ENCODE results near the gene C9orf57. TPM values are rescaled to one million over a fixed set of nuclear protein-coding genes. Genes with fewer than 3 reads are reported as not detected.

Gene C9orf57
- total and polyA plus RNA-seq, 5 donors from 2014 or later: not detected

DNA sequence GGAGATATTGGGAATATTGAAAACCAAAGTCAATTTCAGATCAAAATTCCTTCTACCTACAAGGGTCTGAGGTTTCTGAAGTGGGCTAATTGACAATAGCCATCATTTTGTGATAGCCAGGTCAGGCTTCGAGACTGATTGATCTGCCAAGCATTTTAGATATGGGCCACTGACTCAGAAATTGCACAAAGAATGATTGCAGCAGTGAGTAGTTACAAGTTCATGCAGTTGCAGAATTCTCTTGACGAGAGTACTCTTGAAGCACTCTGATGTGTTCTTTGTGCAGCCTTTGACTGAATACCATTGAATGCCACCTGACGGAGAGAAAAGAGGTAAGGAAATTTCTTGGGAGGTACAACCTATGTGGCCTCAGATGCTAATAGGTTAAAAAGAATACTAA is 8.3 kb downstream of the C9orf57 start:
- Mint-ChIP-seq H3K9me3 (peaks cover 0 to 1% (median 0%) of the 10 kb centered on the region in 7 donors), H3K36me3 (no peaks in the 10 kb centered on the region), H3K4me1 (no peaks in the 10 kb centered on the region), H3K4me3 (no peak overlapping the region), H3K27ac (no peak overlapping the region), H3K27me3 (peaks cover 21% of the 10 kb centered on the region)
- Histone ChIP-seq H3K27me3 (ENCODE audit: control insufficient read depth, insufficient read depth, low read length) (no peaks in the 10 kb centered on the region), H3K4me1 (ENCODE audit: control insufficient read depth, insufficient read depth, low read length, poor library complexity, severe bottlenecking) (no peaks in the 10 kb centered on the region), H3K27ac (ENCODE audit: insufficient read depth, low read length, poor library complexity, severe bottlenecking) (no peak overlapping the region), H3K9me3 (ENCODE audit: control insufficient read depth in 2 of 2, low read length in 2 of 2) (no peaks in the 10 kb centered on the region), H3K4me3 (ENCODE audit: low read depth, low read length) (no peak overlapping the region), H3K36me3 (ENCODE audit: control insufficient read depth, insufficient read depth, low read length) (no peaks in the 10 kb centered on the region)
- ATAC-seq (ENCODE audit: low read depth in 2 of 2) (no peak), DNase-seq (no peak)

- H3K27me3 ChIP-seq (ENCODE audit: control insufficient read depth, insufficient read depth, low read length): no peaks in the 10 kb centered on the region
- no peaks in the 10 kb centered on the region for H3K36me3 Mint-ChIP-seq
- no peak overlapping the region for H3K4me3 ChIP-seq (ENCODE audit: low read depth, low read length)
- H3K27ac Mint-ChIP-seq: no peak overlapping the region
- DNase-seq (no peak), ATAC-seq (ENCODE audit: low read depth in 2 of 2) (no peak)
- peaks cover 0 to 1% (median 0%) of the 10 kb centered on the region in 7 donors for H3K9me3 Mint-ChIP-seq
- H3K4me1 ChIP-seq (ENCODE audit: control insufficient read depth, insufficient read depth, low read length, poor library complexity, severe bottlenecking): no peaks in the 10 kb centered on the region
- H3K9me3 ChIP-seq (ENCODE audit: control insufficient read depth in 2 of 2, low read length in 2 of 2): no peaks in the 10 kb centered on the region
- H3K27ac ChIP-seq (ENCODE audit: insufficient read depth, low read length, poor library complexity, severe bottlenecking): no peak overlapping the region
- H3K4me3 Mint-ChIP-seq: no peak overlapping the region
- peaks cover 10% of the 10 kb centered on the region for H3K27me3 Mint-ChIP-seq
- no peaks in the 10 kb centered on the region for H3K4me1 Mint-ChIP-seq
- H3K36me3 ChIP-seq (ENCODE audit: control insufficient read depth, insufficient read depth, low read length): no peaks in the 10 kb centered on the region
These were observed 11.6 kb downstream of the C9orf57 start for GRCh38 chr9:72048850-72049249.

DNA sequence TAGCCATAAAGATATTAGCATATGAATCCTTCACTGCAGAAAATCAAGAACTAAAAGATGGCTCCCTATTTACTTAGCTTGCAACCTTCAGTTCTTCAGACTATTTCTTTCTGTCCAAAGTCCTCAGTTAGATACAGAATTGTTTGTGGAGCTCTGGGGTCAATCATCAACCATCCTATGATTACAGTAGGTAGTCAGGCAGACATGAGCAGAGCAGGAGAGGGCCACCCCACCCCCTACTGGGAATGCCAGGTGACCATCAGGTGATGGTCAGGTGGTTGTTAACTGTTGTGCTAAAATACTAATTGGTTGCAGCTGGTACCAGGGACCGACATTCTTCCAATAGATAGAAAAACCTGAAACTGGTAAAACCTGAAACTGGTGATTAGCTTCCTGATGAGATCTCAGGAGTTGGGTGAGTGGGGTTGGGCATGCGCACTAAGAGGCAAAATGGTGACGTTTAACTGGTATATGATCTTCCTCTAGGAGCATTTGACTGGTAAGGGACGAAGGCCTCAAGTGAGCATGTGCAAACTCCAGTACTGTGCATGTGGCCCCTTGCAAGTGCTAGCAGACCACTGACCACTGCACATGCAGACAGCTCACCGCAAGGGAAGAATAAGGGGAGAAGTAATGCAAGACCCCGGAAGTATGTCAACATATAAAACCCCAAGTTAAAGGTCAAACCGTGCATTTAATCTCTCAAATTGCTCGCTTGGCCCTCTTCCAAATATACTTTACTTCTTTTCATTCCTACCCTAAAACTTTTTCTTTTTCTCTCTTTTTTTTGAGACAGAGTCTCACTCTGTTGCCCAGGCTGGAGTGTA is 13.6 kb downstream of the C9orf57 start:
- Histone ChIP-seq H3K9me3 (ENCODE audit: control insufficient read depth in 2 of 2, low read length in 2 of 2) (no peaks in the 10 kb centered on the region), H3K27ac (ENCODE audit: insufficient read depth, low read length, poor library complexity, severe bottlenecking) (no peak overlapping the region), H3K4me3 (ENCODE audit: low read depth, low read length) (no peak overlapping the region), H3K27me3 (ENCODE audit: control insufficient read depth, insufficient read depth, low read length) (no peaks in the 10 kb centered on the region), H3K36me3 (ENCODE audit: control insufficient read depth, insufficient read depth, low read length) (no peaks in the 10 kb centered on the region), H3K4me1 (ENCODE audit: control insufficient read depth, insufficient read depth, low read length, poor library complexity, severe bottlenecking) (no peaks in the 10 kb centered on the region)
- ATAC-seq (ENCODE audit: low read depth in 2 of 2) (no peak), DNase-seq (no peak)
- Mint-ChIP-seq H3K27me3 (peaks cover 8% of the 10 kb centered on the region), H3K4me1 (no peaks in the 10 kb centered on the region), H3K4me3 (no peak overlapping the region), H3K27ac (no peak overlapping the region), H3K36me3 (no peaks in the 10 kb centered on the region), H3K9me3 (peaks cover 0 to 1% (median 0%) of the 10 kb centered on the region in 7 donors)

DNA sequence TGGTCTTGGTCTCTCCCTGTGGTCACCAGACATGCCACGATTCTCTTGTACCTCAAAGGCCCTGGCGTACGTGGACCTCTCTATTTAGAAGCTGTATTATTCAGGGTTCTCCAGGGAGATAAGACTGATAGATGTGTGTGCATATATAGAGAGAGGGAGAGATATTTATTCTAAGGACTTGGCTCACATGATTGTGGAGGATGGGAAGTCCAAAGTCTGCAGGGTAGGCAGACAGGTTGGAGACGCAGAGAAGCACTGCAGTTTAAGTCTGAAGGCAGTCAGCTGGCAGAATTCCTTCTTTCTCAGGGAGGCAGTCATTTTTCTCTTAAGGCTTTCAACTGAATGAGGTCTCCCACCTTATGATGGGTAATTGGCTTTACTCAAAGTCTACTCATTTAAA is 16.3 kb downstream of the C9orf57 start:
- ATAC-seq (ENCODE audit: low read depth in 2 of 2) (no peak), DNase-seq (no peak)
- Histone ChIP-seq H3K4me1 (ENCODE audit: control insufficient read depth, insufficient read depth, low read length, poor library complexity, severe bottlenecking) (no peaks in the 10 kb centered on the region), H3K27me3 (ENCODE audit: control insufficient read depth, insufficient read depth, low read length) (no peaks in the 10 kb centered on the region), H3K27ac (ENCODE audit: insufficient read depth, low read length, poor library complexity, severe bottlenecking) (no peak overlapping the region), H3K9me3 (ENCODE audit: control insufficient read depth in 2 of 2, low read length in 2 of 2) (no peaks in the 10 kb centered on the region), H3K36me3 (ENCODE audit: control insufficient read depth, insufficient read depth, low read length) (no peaks in the 10 kb centered on the region), H3K4me3 (ENCODE audit: low read depth, low read length) (no peak overlapping the region)
- peaks cover 8% of the 10 kb centered on the region for H3K27me3 Mint-ChIP-seq
- H3K27ac Mint-ChIP-seq: no peak overlapping the region
- peaks cover 0 to 2% (median 2%) of the 10 kb centered on the region in 4 donors for H3K4me1 Mint-ChIP-seq
- H3K4me3 Mint-ChIP-seq: no peak overlapping the region
- peaks cover 0 to 1% (median 0%) of the 10 kb centered on the region in 7 donors for H3K9me3 Mint-ChIP-seq
- H3K36me3 Mint-ChIP-seq: no peaks in the 10 kb centered on the region

GRCh38 chr9:72043576-72043975 is 16.8 kb downstream of the C9orf57 start:
- Histone ChIP-seq H3K27ac (ENCODE audit: insufficient read depth, low read length, poor library complexity, severe bottlenecking) (no peak overlapping the region), H3K36me3 (ENCODE audit: control insufficient read depth, insufficient read depth, low read length) (no peaks in the 10 kb centered on the region), H3K4me3 (ENCODE audit: low read depth, low read length) (no peak overlapping the region), H3K9me3 (ENCODE audit: control insufficient read depth in 2 of 2, low read length in 2 of 2) (no peaks in the 10 kb centered on the region), H3K27me3 (ENCODE audit: control insufficient read depth, insufficient read depth, low read length) (no peaks in the 10 kb centered on the region), H3K4me1 (ENCODE audit: control insufficient read depth, insufficient read depth, low read length, poor library complexity, severe bottlenecking) (no peaks in the 10 kb centered on the region)
- peaks cover 0 to 6% (median 5%) of the 10 kb centered on the region in 4 donors for H3K4me1 Mint-ChIP-seq
- H3K36me3 Mint-ChIP-seq: no peaks in the 10 kb centered on the region
- H3K27ac Mint-ChIP-seq: no peak overlapping the region
- no peak overlapping the region for H3K4me3 Mint-ChIP-seq
- DNase-seq: no peak
- peaks cover 12% of the 10 kb centered on the region for H3K27me3 Mint-ChIP-seq
- no peak for ATAC-seq (ENCODE audit: low read depth in 2 of 2)
- peaks cover 0 to 1% (median 0%) of the 10 kb centered on the region in 7 donors for H3K9me3 Mint-ChIP-seq

DNA sequence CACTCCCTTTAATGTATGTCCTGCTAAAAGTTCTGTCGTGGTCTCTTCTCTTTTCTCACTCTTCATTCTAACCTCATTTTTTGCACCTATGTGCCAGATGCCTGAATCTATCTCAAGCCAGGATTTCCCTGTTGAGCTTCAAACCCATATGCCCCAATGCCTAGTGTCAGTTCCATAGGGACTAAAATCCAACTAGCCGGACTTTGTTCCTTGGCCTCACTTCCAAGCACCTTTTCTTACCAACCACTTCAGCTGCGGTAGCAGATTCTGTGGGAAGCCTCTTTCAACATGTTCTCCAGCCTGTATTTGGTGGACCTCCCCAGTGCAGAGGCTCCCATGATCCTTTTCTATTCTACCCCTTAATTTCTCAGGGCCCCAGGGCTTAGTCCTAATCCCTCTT is 17.5 kb downstream of the C9orf57 start:
- Histone ChIP-seq H3K4me3 (ENCODE audit: low read depth, low read length) (no peak overlapping the region), H3K36me3 (ENCODE audit: control insufficient read depth, insufficient read depth, low read length) (no peaks in the 10 kb centered on the region), H3K27me3 (ENCODE audit: control insufficient read depth, insufficient read depth, low read length) (no peaks in the 10 kb centered on the region), H3K27ac (ENCODE audit: insufficient read depth, low read length, poor library complexity, severe bottlenecking) (no peak overlapping the region), H3K9me3 (ENCODE audit: control insufficient read depth in 2 of 2, low read length in 2 of 2) (no peaks in the 10 kb centered on the region), H3K4me1 (ENCODE audit: control insufficient read depth, insufficient read depth, low read length, poor library complexity, severe bottlenecking) (no peaks in the 10 kb centered on the region)
- Mint-ChIP-seq H3K27me3 (peaks cover 12% of the 10 kb centered on the region), H3K4me1 (peaks cover 0 to 6% (median 5%) of the 10 kb centered on the region in 4 donors), H3K36me3 (no peaks in the 10 kb centered on the region), H3K9me3 (peaks cover 0 to 1% (median 0%) of the 10 kb centered on the region in 7 donors), H3K4me3 (no peak overlapping the region), H3K27ac (peak overlapping the region in 1 of 3 donors; percentile 9)
- ATAC-seq (ENCODE audit: low read depth in 2 of 2) (no peak), DNase-seq (no peak)

- ATAC-seq (ENCODE audit: low read depth in 2 of 2): no peak
- no peak overlapping the region for H3K4me3 ChIP-seq (ENCODE audit: low read depth, low read length)
- H3K4me3 Mint-ChIP-seq: no peak overlapping the region
- peaks cover 0 to 1% (median 0%) of the 10 kb centered on the region in 7 donors for H3K9me3 Mint-ChIP-seq
- no peak overlapping the region for H3K27ac ChIP-seq (ENCODE audit: insufficient read depth, low read length, poor library complexity, severe bottlenecking)
- no peaks in the 10 kb centered on the region for H3K4me1 ChIP-seq (ENCODE audit: control insufficient read depth, insufficient read depth, low read length, poor library complexity, severe bottlenecking)
- no peaks in the 10 kb centered on the region for H3K36me3 ChIP-seq (ENCODE audit: control insufficient read depth, insufficient read depth, low read length)
- DNase-seq: no peak
- no peaks in the 10 kb centered on the region for H3K27me3 ChIP-seq (ENCODE audit: control insufficient read depth, insufficient read depth, low read length)
- peaks cover 0 to 6% (median 5%) of the 10 kb centered on the region in 4 donors for H3K4me1 Mint-ChIP-seq
- peaks cover 12% of the 10 kb centered on the region for H3K27me3 Mint-ChIP-seq
- H3K27ac Mint-ChIP-seq: no peak overlapping the region
- H3K9me3 ChIP-seq (ENCODE audit: control insufficient read depth in 2 of 2, low read length in 2 of 2): no peaks in the 10 kb centered on the region
- no peaks in the 10 kb centered on the region for H3K36me3 Mint-ChIP-seq
These were observed 18.6 kb downstream of the C9orf57 start for GRCh38 chr9:72041775-72042194.

DNA sequence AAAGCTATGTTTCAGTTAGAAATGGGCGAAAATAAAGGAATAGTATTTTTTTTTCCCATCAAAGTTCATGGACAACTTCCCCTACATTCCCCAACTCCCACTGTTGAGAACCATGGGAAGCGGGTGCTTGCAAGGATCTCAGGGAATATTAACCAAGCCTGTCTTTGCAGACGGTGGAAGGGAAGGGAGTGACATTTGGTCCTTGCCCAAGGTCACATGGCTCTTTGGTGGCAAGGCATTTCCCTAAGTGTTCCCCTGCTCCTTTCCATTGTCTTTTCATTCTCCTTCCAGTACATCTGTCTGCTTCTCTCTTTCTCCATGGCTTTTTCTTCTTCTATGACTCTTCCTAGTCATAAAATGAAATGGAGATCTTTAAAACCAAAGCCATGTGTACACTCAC is 19.0 kb downstream of the C9orf57 start:
- Mint-ChIP-seq H3K9me3 (peaks cover 0 to 1% (median 0%) of the 10 kb centered on the region in 7 donors), H3K27me3 (peaks cover 12% of the 10 kb centered on the region), H3K27ac (no peak overlapping the region), H3K4me1 (peaks cover 0 to 6% (median 5%) of the 10 kb centered on the region in 4 donors), H3K4me3 (no peak overlapping the region), H3K36me3 (no peaks in the 10 kb centered on the region)
- Histone ChIP-seq H3K4me1 (ENCODE audit: control insufficient read depth, insufficient read depth, low read length, poor library complexity, severe bottlenecking) (no peaks in the 10 kb centered on the region), H3K27ac (ENCODE audit: insufficient read depth, low read length, poor library complexity, severe bottlenecking) (no peak overlapping the region), H3K36me3 (ENCODE audit: control insufficient read depth, insufficient read depth, low read length) (no peaks in the 10 kb centered on the region), H3K27me3 (ENCODE audit: control insufficient read depth, insufficient read depth, low read length) (no peaks in the 10 kb centered on the region), H3K4me3 (ENCODE audit: low read depth, low read length) (no peak overlapping the region), H3K9me3 (ENCODE audit: control insufficient read depth in 2 of 2, low read length in 2 of 2) (no peaks in the 10 kb centered on the region)
- ATAC-seq (ENCODE audit: low read depth in 2 of 2) (no peak), DNase-seq (no peak)
